SU-DHL-6 (cell line): Measurements from ENCODE around the gene MORF4L2.

Source experiments
- EZH2phosphoT487 ChIP-seq: fragments of 200-600 bp; sonication (generic), shearing (Covaris generic); conservative IDR thresholded peaks from 2 replicates; pipeline ENCODE4 v1.6.1; 2018; ENCODE audit warnings: mild to moderate bottlenecking, antibody characterized with exemption, low read length, moderate library complexity, mixed read lengths
- TF ChIP-seq, protein P1 (sequence below): fragments of 200-600 bp; sonication (generic); IDR thresholded peaks from one replicate; pipeline ENCODE4 v1.5.1; 2017; ENCODE audit warnings: antibody characterized with exemption, mild to moderate bottlenecking, low read length, moderate library complexity; ENCODE audit not compliant: insufficient read depth, poor library complexity, severe bottlenecking

DNA sequence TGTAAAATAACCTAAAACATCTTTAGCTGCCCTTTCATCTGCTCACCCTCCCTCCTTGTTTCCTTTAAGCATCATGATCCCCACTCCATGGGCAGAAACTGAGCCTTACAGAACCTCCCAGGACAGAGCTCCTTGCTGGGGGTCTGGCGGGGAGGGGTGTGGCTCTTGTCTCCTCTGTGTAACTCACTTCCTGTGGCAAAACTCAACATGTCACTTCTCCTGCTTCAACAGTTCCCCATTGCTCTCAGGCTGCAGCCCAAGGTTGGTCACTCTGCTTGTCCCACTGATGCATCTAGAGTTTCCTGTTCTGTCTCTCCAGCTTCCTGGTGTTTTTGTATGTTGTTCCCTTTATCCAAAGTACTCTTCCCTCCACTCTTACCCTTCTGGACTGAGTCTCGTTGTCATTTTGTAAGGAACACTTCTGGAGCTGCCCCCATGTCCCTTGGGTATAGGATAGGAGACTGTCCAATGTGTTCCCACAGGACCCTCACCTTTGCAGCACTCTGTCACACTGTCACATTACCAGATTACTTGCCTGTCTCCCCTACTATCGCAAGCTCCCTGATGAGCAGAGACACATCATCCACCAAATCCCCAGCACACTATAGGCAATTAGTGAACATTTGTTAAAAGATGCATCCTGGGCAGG, 43.8 kb upstream of the MORF4L2 start:
- TF ChIP-seq, protein P1, sequence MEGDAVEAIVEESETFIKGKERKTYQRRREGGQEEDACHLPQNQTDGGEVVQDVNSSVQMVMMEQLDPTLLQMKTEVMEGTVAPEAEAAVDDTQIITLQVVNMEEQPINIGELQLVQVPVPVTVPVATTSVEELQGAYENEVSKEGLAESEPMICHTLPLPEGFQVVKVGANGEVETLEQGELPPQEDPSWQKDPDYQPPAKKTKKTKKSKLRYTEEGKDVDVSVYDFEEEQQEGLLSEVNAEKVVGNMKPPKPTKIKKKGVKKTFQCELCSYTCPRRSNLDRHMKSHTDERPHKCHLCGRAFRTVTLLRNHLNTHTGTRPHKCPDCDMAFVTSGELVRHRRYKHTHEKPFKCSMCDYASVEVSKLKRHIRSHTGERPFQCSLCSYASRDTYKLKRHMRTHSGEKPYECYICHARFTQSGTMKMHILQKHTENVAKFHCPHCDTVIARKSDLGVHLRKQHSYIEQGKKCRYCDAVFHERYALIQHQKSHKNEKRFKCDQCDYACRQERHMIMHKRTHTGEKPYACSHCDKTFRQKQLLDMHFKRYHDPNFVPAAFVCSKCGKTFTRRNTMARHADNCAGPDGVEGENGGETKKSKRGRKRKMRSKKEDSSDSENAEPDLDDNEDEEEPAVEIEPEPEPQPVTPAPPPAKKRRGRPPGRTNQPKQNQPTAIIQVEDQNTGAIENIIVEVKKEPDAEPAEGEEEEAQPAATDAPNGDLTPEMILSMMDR: no peak
- TF ChIP-seq EZH2phosphoT487: no peak
